ENCODE results near the gene TMEM106A. TPM values are rescaled to one million over a fixed set of nuclear protein-coding genes. Genes with fewer than 3 reads are reported as not detected.

Gene TMEM106A
- total RNA-seq, 1 experiment from 2014 or later = 3.5 TPM

DNA sequence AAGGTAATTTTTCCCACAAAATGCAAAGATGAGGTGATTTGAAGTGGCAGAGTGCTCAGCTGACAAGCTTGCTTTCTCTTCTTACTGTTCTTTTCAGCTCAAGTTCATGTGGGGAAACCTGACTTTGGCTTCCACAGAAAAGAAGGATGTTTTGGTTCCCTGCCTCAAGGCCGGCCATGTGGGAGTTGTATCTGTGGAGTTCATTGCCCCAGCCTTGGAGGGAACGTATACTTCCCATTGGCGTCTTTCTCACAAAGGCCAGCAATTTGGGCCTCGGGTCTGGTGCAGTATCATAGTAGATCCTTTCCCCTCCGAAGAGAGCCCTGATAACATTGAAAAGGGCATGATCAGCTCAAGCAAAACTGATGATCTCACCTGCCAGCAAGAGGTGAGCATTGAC, 18.4 kb upstream of the TMEM106A start:
- ChIA-PET RAD21 (ENCODE audit: low non-redundant PET in 1 of 2, low total read pairs in 2 of 2, uncharacterized antibody in 2 of 2, unreplicated experiment in 2 of 2) (no interaction called here), CTCF (no interaction called here), POLR2A (no interaction called here)
- Histone ChIP-seq H3K9me2 (ENCODE audit: insufficient read depth) (no peaks in the 10 kb centered on the region), H3K9me3 (ENCODE audit: control insufficient read depth in 1 of 2, insufficient read depth in 1 of 2, low read depth in 1 of 2, low read length in 2 of 2) (no peaks in the 10 kb centered on the region), H3K36me3 (ENCODE audit: control insufficient read depth in 1 of 2, insufficient read depth in 2 of 2, low read length in 2 of 2) (peaks cover 49 to 60% of the 10 kb centered on the region in 2 experiments), H3K79me2 (ENCODE audit: insufficient read depth, low read length) (no peaks in the 10 kb centered on the region), H4K20me1 (ENCODE audit: insufficient read depth) (no peaks in the 10 kb centered on the region), H3K9ac (ENCODE audit: low read length) (no peak overlapping the region), H3K4me1 (ENCODE audit: control insufficient read depth in 1 of 2, insufficient read depth in 2 of 2, low read length in 2 of 2) (no peaks in the 10 kb centered on the region), H3K4me3 (replicated peaks in 1 of 2; ENCODE audit: low read depth in 1 of 2, low read length in 2 of 2) (no peak overlapping the region), H3K27me3 (ENCODE audit: insufficient read depth, low read length) (no peaks in the 10 kb centered on the region), H3K4me2 (ENCODE audit: low read length) (no peak overlapping the region), H2AFZ (ENCODE audit: low read depth, low read length, poor library complexity, severe bottlenecking) (no peak overlapping the region), H3K27ac (ENCODE audit: low read depth, low read length) (no peak overlapping the region)
- ATAC-seq (no peak), DNase-seq (ENCODE audit: low read depth, low spot score) (no peak)
- no peak for TF ChIP-seq CEBPB (IDR thresholded peaks at IDR 0.05; ENCODE audit: low read depth)
- TF ChIP-seq, protein P1, sequence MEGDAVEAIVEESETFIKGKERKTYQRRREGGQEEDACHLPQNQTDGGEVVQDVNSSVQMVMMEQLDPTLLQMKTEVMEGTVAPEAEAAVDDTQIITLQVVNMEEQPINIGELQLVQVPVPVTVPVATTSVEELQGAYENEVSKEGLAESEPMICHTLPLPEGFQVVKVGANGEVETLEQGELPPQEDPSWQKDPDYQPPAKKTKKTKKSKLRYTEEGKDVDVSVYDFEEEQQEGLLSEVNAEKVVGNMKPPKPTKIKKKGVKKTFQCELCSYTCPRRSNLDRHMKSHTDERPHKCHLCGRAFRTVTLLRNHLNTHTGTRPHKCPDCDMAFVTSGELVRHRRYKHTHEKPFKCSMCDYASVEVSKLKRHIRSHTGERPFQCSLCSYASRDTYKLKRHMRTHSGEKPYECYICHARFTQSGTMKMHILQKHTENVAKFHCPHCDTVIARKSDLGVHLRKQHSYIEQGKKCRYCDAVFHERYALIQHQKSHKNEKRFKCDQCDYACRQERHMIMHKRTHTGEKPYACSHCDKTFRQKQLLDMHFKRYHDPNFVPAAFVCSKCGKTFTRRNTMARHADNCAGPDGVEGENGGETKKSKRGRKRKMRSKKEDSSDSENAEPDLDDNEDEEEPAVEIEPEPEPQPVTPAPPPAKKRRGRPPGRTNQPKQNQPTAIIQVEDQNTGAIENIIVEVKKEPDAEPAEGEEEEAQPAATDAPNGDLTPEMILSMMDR (IDR thresholded peaks at IDR 0.05 in 2 of 3, conservative IDR thresholded peaks at IDR 0.05 in 1 of 3; ENCODE audit: borderline replicate concordance in 1 of 3, insufficient read depth in 1 of 3, low read depth in 2 of 3, low read length in 2 of 3) = no peak
- TF ChIP-seq, protein P2, sequence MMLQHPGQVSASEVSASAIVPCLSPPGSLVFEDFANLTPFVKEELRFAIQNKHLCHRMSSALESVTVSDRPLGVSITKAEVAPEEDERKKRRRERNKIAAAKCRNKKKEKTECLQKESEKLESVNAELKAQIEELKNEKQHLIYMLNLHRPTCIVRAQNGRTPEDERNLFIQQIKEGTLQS (IDR thresholded peaks at IDR 0.05) = no peak
- TF ChIP-seq, protein P3, sequence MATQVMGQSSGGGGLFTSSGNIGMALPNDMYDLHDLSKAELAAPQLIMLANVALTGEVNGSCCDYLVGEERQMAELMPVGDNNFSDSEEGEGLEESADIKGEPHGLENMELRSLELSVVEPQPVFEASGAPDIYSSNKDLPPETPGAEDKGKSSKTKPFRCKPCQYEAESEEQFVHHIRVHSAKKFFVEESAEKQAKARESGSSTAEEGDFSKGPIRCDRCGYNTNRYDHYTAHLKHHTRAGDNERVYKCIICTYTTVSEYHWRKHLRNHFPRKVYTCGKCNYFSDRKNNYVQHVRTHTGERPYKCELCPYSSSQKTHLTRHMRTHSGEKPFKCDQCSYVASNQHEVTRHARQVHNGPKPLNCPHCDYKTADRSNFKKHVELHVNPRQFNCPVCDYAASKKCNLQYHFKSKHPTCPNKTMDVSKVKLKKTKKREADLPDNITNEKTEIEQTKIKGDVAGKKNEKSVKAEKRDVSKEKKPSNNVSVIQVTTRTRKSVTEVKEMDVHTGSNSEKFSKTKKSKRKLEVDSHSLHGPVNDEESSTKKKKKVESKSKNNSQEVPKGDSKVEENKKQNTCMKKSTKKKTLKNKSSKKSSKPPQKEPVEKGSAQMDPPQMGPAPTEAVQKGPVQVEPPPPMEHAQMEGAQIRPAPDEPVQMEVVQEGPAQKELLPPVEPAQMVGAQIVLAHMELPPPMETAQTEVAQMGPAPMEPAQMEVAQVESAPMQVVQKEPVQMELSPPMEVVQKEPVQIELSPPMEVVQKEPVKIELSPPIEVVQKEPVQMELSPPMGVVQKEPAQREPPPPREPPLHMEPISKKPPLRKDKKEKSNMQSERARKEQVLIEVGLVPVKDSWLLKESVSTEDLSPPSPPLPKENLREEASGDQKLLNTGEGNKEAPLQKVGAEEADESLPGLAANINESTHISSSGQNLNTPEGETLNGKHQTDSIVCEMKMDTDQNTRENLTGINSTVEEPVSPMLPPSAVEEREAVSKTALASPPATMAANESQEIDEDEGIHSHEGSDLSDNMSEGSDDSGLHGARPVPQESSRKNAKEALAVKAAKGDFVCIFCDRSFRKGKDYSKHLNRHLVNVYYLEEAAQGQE (IDR thresholded peaks at IDR 0.05; ENCODE audit: low read depth) = no peak
- no peak for TF ChIP-seq ZNF274 (IDR thresholded peaks at IDR 0.05; ENCODE audit: low read depth, low read length)
- TF ChIP-seq JUND (IDR thresholded peaks at IDR 0.05) = no peak
- TF ChIP-seq, protein P4, sequence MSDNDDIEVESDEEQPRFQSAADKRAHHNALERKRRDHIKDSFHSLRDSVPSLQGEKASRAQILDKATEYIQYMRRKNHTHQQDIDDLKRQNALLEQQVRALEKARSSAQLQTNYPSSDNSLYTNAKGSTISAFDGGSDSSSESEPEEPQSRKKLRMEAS (IDR thresholded peaks at IDR 0.05) = no peak
- no peak for TF ChIP-seq EZH2phosphoT487 (IDR thresholded peaks at IDR 0.05; ENCODE audit: borderline replicate concordance)
- no TSS peak for BruUV-seq (replicated peaks)
- intact Hi-C loops (cut with micrococcal nuclease) = no loop called here

Measured in HCT116 (cell line).